Bone marrow (tissue), 2 donors: ENCODE data around the gene RAD51B.

ENCODE experiments used
- DNase-seq, 2 donors: peaks; one replicate each; lab custom pipeline; 2025; lab: John Stamatoyannopoulos, UW

RAD51B gene

DNA sequence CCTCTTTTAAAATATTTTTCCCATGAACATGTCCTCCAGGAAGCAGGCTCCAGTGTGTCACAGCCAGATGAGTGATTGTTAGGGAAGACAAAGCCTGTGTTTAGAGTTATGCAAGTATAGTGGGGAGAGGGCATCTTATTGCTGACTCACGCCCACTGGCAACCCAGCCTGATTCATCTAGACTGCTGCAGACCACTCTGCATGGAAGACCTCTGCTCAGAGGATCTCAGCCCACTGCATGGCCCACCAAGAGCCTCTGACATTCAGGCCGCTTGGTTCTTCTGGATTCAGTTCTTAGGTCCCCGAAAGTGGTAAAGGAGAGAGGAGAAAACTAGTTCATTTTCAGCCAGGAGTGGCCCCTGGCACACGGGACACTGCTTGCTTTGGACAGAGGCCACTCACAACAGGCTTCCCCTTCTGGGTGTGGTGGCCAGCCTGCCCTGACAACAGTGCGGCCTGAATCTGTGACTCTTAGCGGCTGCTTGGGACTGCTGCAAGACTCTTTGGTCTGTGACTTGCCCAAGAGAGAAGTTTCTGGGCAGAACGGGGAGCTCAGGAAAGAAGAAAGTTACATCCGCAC lies 707.0 kb downstream of the RAD51B start:
- DNase-seq: no peak

- no peak for DNase-seq
Measured at GRCh38 chr14:68527329-68527851, 707.8 kb downstream of the RAD51B start.

DNA sequence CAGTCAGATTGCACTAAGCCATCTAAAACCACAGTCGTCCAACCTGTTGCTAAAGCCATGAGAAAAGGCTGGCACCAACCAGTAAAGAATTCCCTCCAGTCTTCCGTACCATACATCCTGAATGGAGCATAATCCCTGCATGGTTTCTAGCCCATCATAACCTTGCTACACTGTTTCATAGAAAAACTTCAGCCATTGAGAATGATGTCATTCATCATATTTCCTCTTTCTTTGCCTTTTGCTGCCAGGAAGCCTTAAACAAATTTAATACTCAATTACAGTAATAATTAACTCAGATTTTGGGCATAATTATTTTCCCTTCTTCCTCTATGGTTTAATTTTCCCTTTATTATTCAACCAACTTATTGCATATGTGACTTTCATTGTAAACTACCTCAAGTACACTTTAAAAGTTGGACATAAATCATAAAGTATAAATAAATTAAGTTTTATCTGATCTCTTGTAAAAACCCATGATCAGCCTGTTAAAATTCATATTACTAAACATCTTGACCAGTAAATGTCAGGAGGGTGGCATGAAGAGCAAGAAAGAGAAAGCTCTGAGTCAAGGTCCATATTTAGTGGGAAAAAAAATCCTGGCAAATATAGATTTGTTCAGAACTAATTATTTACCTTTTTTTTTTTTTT lies 708.6 kb downstream of the RAD51B start:
- DNase-seq: no peak

- no peak for DNase-seq
Measured at GRCh38 chr14:68530443-68530842, 710.9 kb downstream of the RAD51B start.

- no peak for DNase-seq
Measured at GRCh38 chr14:68532496-68532895, 712.9 kb downstream of the RAD51B start.

GRCh38 chr14:68534276-68534675 lies 714.7 kb downstream of the RAD51B start:
- DNase-seq: no peak

GRCh38 chr14:68535404-68536017 lies 715.9 kb downstream of the RAD51B start:
- no peak for DNase-seq

GRCh38 chr14:68536018-68536410 lies 716.4 kb downstream of the RAD51B start:
- DNase-seq: no peak

GRCh38 chr14:68538639-68539038 lies 719.1 kb downstream of the RAD51B start:
- no peak for DNase-seq

DNA sequence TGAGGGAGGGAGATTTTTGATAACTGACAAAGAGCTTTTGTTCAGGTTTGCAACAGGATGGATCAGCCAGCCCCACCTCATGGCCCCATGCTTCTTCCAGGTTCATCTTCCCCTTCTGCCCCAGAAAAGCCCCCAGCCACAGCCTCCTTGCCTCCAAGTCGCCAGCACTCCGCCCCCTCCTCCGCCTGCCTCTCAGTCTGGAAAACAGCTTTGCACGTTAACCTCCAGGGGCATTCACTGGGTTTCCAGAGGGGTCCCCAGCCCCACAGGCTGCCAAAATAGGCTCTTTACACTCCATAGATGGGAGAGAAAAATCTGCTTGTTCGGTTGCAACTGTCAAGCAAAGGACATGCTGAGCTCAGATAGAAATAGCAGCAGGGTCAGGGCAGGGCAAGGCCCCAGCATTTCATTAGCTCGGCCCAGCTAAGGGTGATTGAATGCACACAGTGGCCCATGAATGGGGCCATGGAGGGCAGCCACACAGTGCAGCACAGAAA lies 719.7 kb downstream of the RAD51B start:
- no peak for DNase-seq

DNA sequence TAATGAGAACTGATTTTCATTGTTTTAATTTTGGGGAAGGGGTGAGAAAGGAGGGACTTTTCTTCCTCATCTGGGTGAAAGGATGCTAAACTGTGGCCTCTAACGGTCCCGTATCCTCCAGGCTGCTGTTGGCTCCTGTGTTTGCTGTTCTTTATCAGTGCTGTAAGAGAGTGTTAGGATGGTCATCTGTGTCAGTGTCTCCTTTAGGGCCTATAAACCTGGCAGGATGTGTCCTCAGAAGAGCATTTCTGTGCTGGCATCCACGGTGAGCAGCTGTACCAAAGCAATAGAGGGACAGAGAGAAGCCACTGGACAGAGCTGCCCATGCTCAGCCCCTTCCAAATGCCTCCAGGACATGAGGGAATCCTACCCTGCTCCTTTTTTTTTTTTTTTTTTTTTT lies 720.2 kb downstream of the RAD51B start:
- no peak for DNase-seq

DNA sequence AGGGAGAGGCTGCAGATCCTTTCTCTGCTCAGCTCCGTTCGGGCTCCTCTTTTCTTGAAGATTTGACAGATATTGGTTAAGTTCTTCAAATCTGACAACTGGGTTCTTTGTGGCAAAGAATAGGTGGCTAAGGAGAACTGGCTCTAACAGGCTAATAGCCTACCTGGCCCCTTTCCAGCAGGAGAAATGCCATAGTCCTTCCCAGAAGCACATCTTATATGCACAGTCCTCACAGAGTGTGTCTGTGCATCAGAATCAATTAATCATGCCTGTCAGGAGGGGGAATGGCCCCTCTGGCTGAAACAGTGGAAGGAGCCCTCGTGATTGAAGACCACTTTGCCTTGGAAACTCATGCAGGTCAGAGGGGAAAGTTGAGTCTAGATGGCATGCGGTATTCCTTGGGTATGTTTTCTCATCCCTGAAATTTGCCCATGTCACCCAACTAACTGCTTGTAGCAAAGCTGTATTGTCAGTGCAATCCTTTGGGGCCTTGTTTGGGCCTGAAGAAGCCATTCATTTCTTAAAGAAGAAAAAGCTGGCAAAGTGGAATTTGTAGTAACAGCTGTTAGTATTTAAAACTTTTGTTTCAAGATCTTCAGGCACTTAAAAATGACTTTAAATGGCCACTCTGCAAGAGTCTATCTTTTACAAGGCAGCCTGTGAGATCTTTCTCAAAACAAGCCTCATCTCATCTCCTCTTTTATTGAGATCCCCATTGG lies 721.8 kb downstream of the RAD51B start:
- DNase-seq: no peak

- no peak for DNase-seq
Measured at GRCh38 chr14:68542346-68542745, 722.8 kb downstream of the RAD51B start.

DNA sequence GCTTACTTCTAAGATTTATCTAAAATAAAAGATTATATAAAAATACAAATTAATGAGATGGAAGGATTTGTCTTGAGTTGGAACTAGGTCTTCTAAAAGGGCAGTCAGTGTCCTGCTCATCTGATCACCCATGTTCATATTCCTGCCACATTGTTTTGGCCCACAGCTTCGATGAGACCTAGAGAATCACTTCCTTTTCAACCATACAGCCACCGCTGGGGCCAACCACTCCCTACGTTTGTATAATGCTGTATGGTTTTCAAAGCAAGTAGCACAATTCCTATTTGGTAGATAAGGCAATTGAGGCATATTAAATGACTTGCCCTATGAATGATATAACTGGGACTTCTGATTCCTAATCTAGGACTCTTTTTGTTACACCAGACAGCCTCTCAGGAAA lies 723.9 kb downstream of the RAD51B start:
- DNase-seq: no peak

DNA sequence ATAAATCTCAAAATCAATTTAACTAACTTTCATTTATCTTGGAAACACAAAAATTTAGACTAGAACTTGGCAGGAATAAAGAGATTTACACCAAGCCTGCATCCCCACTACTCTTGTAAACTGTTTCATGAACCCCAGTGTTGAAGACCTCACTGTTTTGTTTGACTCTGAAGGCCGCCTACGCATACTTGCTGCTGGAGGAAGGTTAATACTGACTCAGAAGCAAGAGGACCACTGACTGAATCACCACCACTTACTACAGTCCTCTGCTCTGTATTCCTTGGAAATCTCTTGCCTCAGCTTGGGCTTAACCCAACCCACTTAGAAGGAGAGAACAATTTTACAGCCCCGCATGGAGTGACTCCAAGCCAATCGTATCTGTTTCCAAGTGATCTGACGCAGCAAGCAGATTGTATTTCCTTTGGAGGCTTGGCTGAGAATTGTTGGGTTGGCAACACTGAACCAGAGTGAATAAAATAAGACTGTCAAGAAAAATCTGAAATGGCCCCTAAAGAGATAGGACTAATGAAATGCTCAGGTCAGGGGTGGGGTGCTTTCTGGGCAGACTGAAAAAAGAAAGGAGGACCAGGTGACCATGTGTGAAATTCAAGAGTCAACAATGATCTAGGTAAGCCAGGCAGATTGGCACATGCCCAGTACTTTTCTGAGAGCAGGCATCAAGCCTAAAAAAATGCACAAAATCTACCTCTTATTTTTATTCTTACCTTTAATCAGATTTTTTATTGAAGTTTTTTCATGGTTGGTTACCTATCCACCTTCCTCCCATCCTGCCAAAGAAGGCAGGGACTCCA lies 724.7 kb downstream of the RAD51B start:
- no peak for DNase-seq

DNA sequence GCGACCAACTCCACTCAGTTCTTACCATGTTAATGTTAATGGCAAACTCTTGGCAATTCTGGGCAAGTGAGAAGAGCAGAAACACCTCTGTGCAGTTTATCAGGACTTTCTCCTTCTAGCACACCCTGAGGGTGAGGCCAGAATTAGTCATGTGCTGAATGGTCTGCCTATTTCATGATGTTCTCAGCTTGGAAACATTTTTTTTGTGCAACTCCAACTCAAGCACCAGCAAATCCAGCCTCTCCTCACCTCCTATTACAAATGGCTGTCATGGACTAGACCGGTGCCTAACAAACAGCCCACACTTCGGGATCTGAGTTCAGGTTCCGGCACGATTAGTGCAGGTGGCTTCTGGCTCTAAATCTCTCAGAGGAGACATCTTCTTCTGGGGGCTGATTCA lies 727.3 kb downstream of the RAD51B start:
- DNase-seq: no peak

DNA sequence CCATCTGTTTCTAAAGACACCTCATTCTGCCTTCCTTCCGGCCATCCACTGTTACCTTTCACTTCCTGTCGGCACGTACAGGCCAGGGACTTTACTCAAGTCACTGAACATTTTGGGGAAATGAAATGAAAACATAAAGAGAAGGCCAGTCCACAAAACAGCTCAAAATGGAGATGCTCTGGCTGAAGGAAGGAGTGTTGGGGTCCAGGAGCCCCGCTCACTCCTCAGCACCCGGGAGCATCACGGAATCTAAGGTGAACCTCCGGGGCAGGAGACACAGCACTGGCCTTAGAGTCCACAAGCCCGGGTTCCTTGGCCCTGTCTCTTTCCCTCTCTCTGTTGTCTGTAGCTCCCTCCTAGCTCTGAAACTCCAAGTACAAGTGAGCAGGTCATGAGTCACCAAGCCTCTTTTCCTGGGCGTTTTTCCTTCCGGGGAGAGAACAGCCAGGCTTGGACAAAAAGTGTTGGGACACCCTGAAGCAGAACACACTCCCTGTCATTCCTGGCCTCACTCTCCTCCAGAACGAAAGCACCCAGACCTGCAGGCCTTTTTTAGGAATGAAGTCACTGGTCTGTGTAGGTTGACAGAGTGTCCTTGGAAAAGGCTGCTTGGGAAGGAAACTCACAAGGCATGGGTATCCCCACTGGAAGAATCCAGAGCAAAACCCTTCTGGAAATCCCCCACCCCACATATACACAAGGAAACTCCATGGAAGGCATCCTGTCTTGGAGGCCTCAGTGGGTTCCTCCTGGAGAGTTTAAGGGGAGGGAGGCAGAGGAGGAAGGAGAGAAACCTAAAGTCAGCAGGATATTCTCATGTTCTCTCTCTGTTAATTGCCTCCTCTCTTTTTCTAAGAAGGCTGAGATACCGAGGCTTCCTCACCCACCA lies 728.0 kb downstream of the RAD51B start:
- DNase-seq: no peak

DNA sequence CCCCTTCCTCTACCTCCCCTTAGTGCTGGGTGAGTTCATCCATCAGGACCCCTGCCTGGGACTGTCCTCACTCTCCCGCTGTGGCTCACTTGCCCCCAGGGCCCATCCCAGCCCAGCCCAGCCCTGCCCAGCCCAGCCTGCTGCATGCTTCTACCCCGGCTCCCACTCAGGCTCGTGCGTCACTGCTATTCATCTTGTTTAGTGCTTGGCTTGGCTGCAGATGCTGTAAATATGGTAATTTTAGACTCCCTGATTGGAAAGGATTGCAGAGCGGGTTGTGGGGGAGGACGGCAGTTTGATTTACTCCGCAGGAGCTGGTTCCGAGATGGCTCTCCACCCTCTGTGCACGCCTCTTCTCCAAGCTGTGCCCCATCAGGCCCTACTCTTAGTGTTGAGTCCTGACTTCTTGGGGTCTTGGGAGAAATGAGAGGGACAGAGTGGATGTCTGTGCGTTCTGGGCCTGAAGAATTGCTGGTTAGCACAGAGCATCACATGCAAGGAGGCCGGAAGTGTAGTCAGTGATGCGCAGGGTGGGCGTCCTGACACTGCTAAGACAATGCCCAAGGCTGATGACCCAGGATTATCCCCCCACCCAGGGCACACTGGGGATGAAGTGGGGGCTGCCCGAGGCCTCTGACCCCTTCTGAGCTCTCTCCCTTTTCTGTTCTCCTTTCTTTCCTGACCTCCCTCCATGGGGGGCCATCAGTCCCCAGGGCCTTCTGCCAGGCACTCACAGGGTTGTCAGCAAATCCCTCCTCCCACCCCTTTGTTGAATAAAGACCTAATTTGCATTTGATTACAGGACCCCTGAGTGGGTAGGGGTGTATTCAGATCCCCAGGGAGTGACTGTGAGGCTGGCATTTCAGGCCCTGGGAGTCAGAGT lies 728.9 kb downstream of the RAD51B start:
- DNase-seq: no peak

- DNase-seq: no peak
Measured at GRCh38 chr14:68550338-68550715, 730.7 kb downstream of the RAD51B start.
